Gastrocnemius medialis (tissue), 4 donors: ENCODE results near the gene RBFOX1.

Experiments
- CTCF ChIP-seq, 5 experiments: fragments of 450-650 bp in 3 of 5; fragments of 200-600 bp in 2 of 5; sonication (generic) in 2 of 5; IDR thresholded peaks in 4 of 5; conservative IDR thresholded peaks in 1 of 5; 1 replicate in 4 of 5; 2 replicates in 1 of 5; pipeline ENCODE4 v1.5.1; 2016 to 2019; ENCODE audit warnings: antibody characterized with exemption in 5 of 5, mild to moderate bottlenecking in 3 of 5, moderate library complexity in 3 of 5
- POLR2A ChIP-seq, 2 donors: fragments of 450-650 bp; IDR thresholded peaks; one replicate each; pipeline ENCODE4 v1.6.1; 2017; ENCODE audit warnings: antibody characterized with exemption in 2 of 2, mild to moderate bottlenecking in 2 of 2, moderate library complexity in 2 of 2

GRCh38 chr16:7518158-7518557, 185.5 kb downstream of the RBFOX1 start:
- TF ChIP-seq CTCF (IDR thresholded peaks at IDR 0.05 in 4 of 5, conservative IDR thresholded peaks at IDR 0.05 in 1 of 5) (no peak), POLR2A (IDR thresholded peaks at IDR 0.05) (no peak)
